B cell (primary cell): ENCODE measurements around the gene BTBD6. TPM values are rescaled to one million over a fixed set of nuclear protein-coding genes. Genes with fewer than 3 reads are reported as not detected.
"Not testable (repeated sequence)": the region's sequence is repeated elsewhere in the genome, so short reads cannot be mapped to it uniquely, and the experiment has no call there.

Experiments used
- ATAC-seq: fragments of 200-7000 bp; cut with Tn5 transposase; one replicate; pipeline ENCODE4 v1.10.0; 2021; ENCODE audit warnings: low read depth, mild to moderate bottlenecking, moderate number of reproducible peaks, moderate library complexity
- CTCF ChIA-PET: fragments of 350-600 bp; sonication (Branson Sonifier 250); formaldehyde crosslinking; loops from one replicate; lab custom pipeline; 2021; ENCODE audit warnings: antibody characterized with exemption, inconsistent platforms; lab: Charles Lee
- POLR2A ChIA-PET: fragments of 350-600 bp; sonication (Branson Sonifier 250); formaldehyde crosslinking; loops from one replicate; lab custom pipeline; 2021; ENCODE audit warnings: antibody characterized with exemption; lab: Charles Lee
- DNase-seq: peaks from one replicate; pipeline ENCODE4 v3.0.0; 2013
- H2AFZ ChIP-seq: 2 replicates; pipeline ENCODE4 v1.6.1; 2012; ENCODE audit warnings: mild to moderate bottlenecking, low read depth, low read length; ENCODE audit not compliant: insufficient read depth, poor library complexity, severe bottlenecking
- H3K27ac ChIP-seq, 2 donors: 1 replicate in 1 of 2; 2 replicates in 1 of 2; pipeline ENCODE4 v1.5.1; 2012 to 2013; ENCODE audit warnings: low read length in 2 of 2, mild to moderate bottlenecking in 2 of 2, moderate library complexity in 1 of 2
- H3K27me3 ChIP-seq, 4 experiments: fragments of 200-600 bp in 1 of 4; sonication (generic) in 1 of 4; replicated peaks in 1 of 4; 1 replicate in 2 of 4; 2 replicates in 2 of 4; pipeline versions ENCODE4 v1.6.1 to v1.7.0; 2013 to 2016; ENCODE audit warnings: low read length in 3 of 4, mild to moderate bottlenecking in 2 of 4, mixed read lengths in 1 of 4, moderate library complexity in 1 of 4; ENCODE audit not compliant: insufficient read depth in 4 of 4, control insufficient read depth in 3 of 4; ENCODE audit errors: control extremely low read depth in 1 of 4
- H3K36me3 ChIP-seq, 2 experiments: replicated peaks in 1 of 2; 1 replicate in 1 of 2; 2 replicates in 1 of 2; pipeline versions ENCODE4 v1.6.1 to v1.7.1; 2013; ENCODE audit warnings: low read length in 1 of 2; ENCODE audit not compliant: insufficient read depth in 2 of 2, control insufficient read depth in 1 of 2; ENCODE audit errors: control extremely low read depth in 1 of 2, extremely low read depth in 1 of 2
- H3K4me1 ChIP-seq, 2 donors: fragments of 200-600 bp in 1 of 2; sonication (generic) in 1 of 2; 1 replicate in 1 of 2; 2 replicates in 1 of 2; pipeline versions ENCODE4 v1.5.1 to v1.6.1; 2013 to 2017; ENCODE audit warnings: low read length in 2 of 2; ENCODE audit not compliant: control insufficient read depth in 2 of 2, insufficient read depth in 2 of 2
- H3K4me2 ChIP-seq: replicated peaks from 2 replicates; pipeline ENCODE3; 2012; ENCODE audit warnings: mild to moderate bottlenecking, low read depth, low read length; ENCODE audit not compliant: poor library complexity, severe bottlenecking
- H3K4me3 ChIP-seq, 5 experiments: fragments of 200-600 bp in 1 of 5; sonication (generic) in 1 of 5; 1 replicate in 3 of 5; 2 replicates in 2 of 5; pipeline versions ENCODE4 v1.5.1 to v1.7.0; 2011 to 2016; ENCODE audit warnings: low read length in 4 of 5, mild to moderate bottlenecking in 4 of 5, low read depth in 2 of 5, control low read depth in 1 of 5, moderate library complexity in 1 of 5; ENCODE audit not compliant: insufficient read depth in 1 of 5; ENCODE audit errors: control extremely low read depth in 1 of 5, extremely low read depth in 1 of 5
- H3K79me2 ChIP-seq: fragments of 200-600 bp; sonication (generic); one replicate; pipeline ENCODE4 v1.6.0; 2016; ENCODE audit warnings: low read length; ENCODE audit not compliant: control insufficient read depth, insufficient read depth
- H3K9ac ChIP-seq: fragments of 200-600 bp; sonication (generic); 2 replicates; pipeline ENCODE4 v1.6.1; 2017; ENCODE audit warnings: mild to moderate bottlenecking, low read length, moderate library complexity
- H3K9me3 ChIP-seq, 3 donors: one replicate each; pipeline versions ENCODE4 v1.6.1 to v1.7.1; 2013; ENCODE audit warnings: low read length in 2 of 3; ENCODE audit not compliant: control insufficient read depth in 2 of 3, insufficient read depth in 1 of 3; ENCODE audit errors: control extremely low read depth in 1 of 3
- H4K20me1 ChIP-seq: 2 replicates; pipeline ENCODE4 v1.6.0; 2012; ENCODE audit warnings: mild to moderate bottlenecking, low read length; ENCODE audit not compliant: insufficient read depth, control insufficient read depth, poor library complexity, severe bottlenecking
- H3K27ac Mint-ChIP-seq: one replicate; pipeline ENCODE4 v1.8.0; 2021; ENCODE audit warnings: mixed read lengths
- H3K27me3 Mint-ChIP-seq: one replicate; pipeline ENCODE4 v1.8.0; 2021; ENCODE audit warnings: mixed read lengths
- H3K4me1 Mint-ChIP-seq: one replicate; pipeline ENCODE4 v1.8.0; 2021; ENCODE audit warnings: mixed read lengths
- H3K4me3 Mint-ChIP-seq: one replicate; pipeline ENCODE4 v1.8.0; 2021; ENCODE audit warnings: mixed read lengths
- H3K9me3 Mint-ChIP-seq: one replicate; pipeline ENCODE4 v1.8.0; 2022; ENCODE audit warnings: mixed read lengths; ENCODE audit not compliant: insufficient read depth
- CTCF ChIP-seq: fragments of 200-600 bp; IDR thresholded peaks from one replicate; pipeline ENCODE4 v1.8.0; 2022; ENCODE audit warnings: antibody characterized with exemption, mild to moderate bottlenecking
- EZH2 ChIP-seq: IDR thresholded peaks from 2 replicates; pipeline ENCODE4 v1.6.1; 2012; ENCODE audit warnings: borderline replicate concordance, low read depth, mild to moderate bottlenecking, moderate library complexity, low read length; ENCODE audit not compliant: insufficient read depth, poor library complexity, severe bottlenecking
- WGBS: methylation state at CpG from one replicate; pipeline ENCODE4 v1.1.5; 2013; ENCODE audit warnings: missing lambda C conversion rate; ENCODE audit not compliant: insufficient coverage; 5-methylcytosine and 5-hydroxymethylcytosine counted together
- intact Hi-C: fragments of 100-400 bp; cut with micrococcal nuclease; formaldehyde crosslinking; loops from one replicate; pipeline ENCODE4 v1.10.0; 2022
- polyA plus RNA-seq: library from polyadenylated mRNA; depleted of rRNA; stranded (reverse); fragments of >200 nt; gene quantifications from 2 replicates; pipeline ENCODE4 v1.2.3, GENCODE V29; 2012
- total RNA-seq, 2 donors: library from RNA; stranded (reverse); fragments of 120-200 nt in 1 of 2; gene quantifications; 1 replicate in 1 of 2; 2 replicates in 1 of 2; pipeline versions ENCODE4 v1.2.3 to v1.2.4, GENCODE V29; 2013 to 2022

The BTBD6 gene
- total and polyA plus RNA-seq, 2 donors (not counting 1 experiment from before 2014, with no cell fraction given), result 33.4 to 36.1 TPM

GRCh38 chr14:105286759-105287144 lies 38.4 kb downstream of the BTBD6 start:
- Histone ChIP-seq H3K9ac (no peak overlapping the region), H3K27me3 (no peaks in the 10 kb centered on the region), H3K36me3 (peaks cover 0 to 2% of the 10 kb centered on the region in 2 experiments), H3K4me1 (peaks cover 21 to 30% of the 10 kb centered on the region in 2 donors), H3K27ac (no peak overlapping the region), H3K4me2 (no peak overlapping the region), H4K20me1 (peaks cover 74% of the 10 kb centered on the region), H3K79me2 (peaks cover 75% of the 10 kb centered on the region), H2AFZ (no peak overlapping the region), H3K4me3 (no peak overlapping the region), H3K9me3 (no peaks in the 10 kb centered on the region)
- POLR2A ChIA-PET, result no interaction called here
- WGBS, result 96% methylated on average over 9 of the region's 9 CpGs
- DNase-seq (no peak), ATAC-seq (no peak)
- TF ChIP-seq EZH2 (no peak), CTCF (no peak)
- CTCF ChIA-PET, result no interaction called here
- intact Hi-C loops, result no loop called here
- Mint-ChIP-seq H3K27ac (no peak overlapping the region), H3K9me3 (no peaks in the 10 kb centered on the region), H3K27me3 (no peaks in the 10 kb centered on the region), H3K4me3 (no peak overlapping the region), H3K4me1 (peaks cover 35% of the 10 kb centered on the region)

- Histone ChIP-seq H2AFZ (no peak overlapping the region), H3K4me1 (peaks cover 26 to 35% of the 10 kb centered on the region in 2 donors), H3K27me3 (no peaks in the 10 kb centered on the region), H3K36me3 (peaks cover 0 to 2% of the 10 kb centered on the region in 2 experiments), H4K20me1 (peaks cover 74% of the 10 kb centered on the region), H3K9ac (no peak overlapping the region), H3K79me2 (peaks cover 75% of the 10 kb centered on the region), H3K27ac (no peak overlapping the region), H3K4me3 (no peak overlapping the region), H3K4me2 (no peak overlapping the region), H3K9me3 (no peaks in the 10 kb centered on the region)
- Mint-ChIP-seq H3K4me1 (peaks cover 34% of the 10 kb centered on the region), H3K27me3 (no peaks in the 10 kb centered on the region), H3K4me3 (no peak overlapping the region), H3K27ac (no peak overlapping the region), H3K9me3 (no peaks in the 10 kb centered on the region)
- ChIA-PET CTCF (no interaction called here), POLR2A (no interaction called here)
- ATAC-seq, result no peak
- intact Hi-C loops, result no loop called here
- 93% methylated on average over 20 of the region's 24 CpGs for WGBS
- TF ChIP-seq EZH2, result no peak
- no peak for TF ChIP-seq CTCF
- no peak for DNase-seq
Observed at GRCh38 chr14:105287249-105288102, 39.1 kb downstream of the BTBD6 start.

GRCh38 chr14:105288936-105289335 lies 40.6 kb downstream of the BTBD6 start:
- H3K9me3 Mint-ChIP-seq, H3K27ac Mint-ChIP-seq, H3K4me3 Mint-ChIP-seq, H3K36me3 ChIP-seq, H3K9me3 ChIP-seq, H3K27ac ChIP-seq, H3K27me3 Mint-ChIP-seq, ATAC-seq, H3K9ac ChIP-seq, H3K4me2 ChIP-seq, POLR2A ChIA-PET, intact Hi-C loops, DNase-seq, H3K27me3 ChIP-seq, H3K4me3 ChIP-seq, H2AFZ ChIP-seq: not testable (repeated sequence)
- Histone ChIP-seq H3K4me1 (peaks cover 35 to 46% of the 10 kb centered on the region in 2 donors), H4K20me1 (peaks cover 72% of the 10 kb centered on the region), H3K79me2 (peaks cover 77% of the 10 kb centered on the region)
- CTCF ChIA-PET, result interaction anchor here (2.0 kb wide), 1 partner anchor 192 kb away, joined by 5 read pairs; no protein-coding TSS in a partner anchor
- H3K4me1 Mint-ChIP-seq, result peaks cover 44% of the 10 kb centered on the region
- WGBS, result 78% methylated on average over 4 of the region's 6 CpGs
